PC-9 (cell line): ENCODE results near the gene AASS.

ENCODE experiments used
- CTCF ChIP-seq: fragments of 200-600 bp; sonication (generic); conservative IDR thresholded peaks from 2 replicates; pipeline ENCODE4 v1.6.1; 2017; ENCODE audit warnings: mixed run types, antibody characterized with exemption, mild to moderate bottlenecking, moderate library complexity
- EZH2 ChIP-seq: fragments of 200-600 bp; sonication (generic); IDR thresholded peaks from 2 replicates; pipeline ENCODE4 v1.8.0; 2017; ENCODE audit warnings: antibody characterized with exemption, low read depth

- TF ChIP-seq CTCF (no peak), EZH2 (no peak)
Measured at GRCh38 chr7:122038904-122039303, 105.1 kb downstream of the AASS start.
